ENCODE measurements around the gene TNRC6C. TPM values are rescaled to one million over a fixed set of nuclear protein-coding genes. Genes with fewer than 3 reads are reported as not detected.
"Not testable (repeated sequence)": the region's sequence is repeated elsewhere in the genome, so short reads cannot be mapped to it uniquely, and the experiment has no call there.

The TNRC6C gene
- total RNA-seq, 1 experiment from 2014 or later, result not detected

GRCh38 chr17:77928519-77929179 is 29.9 kb upstream of the TNRC6C start:
- Histone ChIP-seq H3K9ac (ENCODE audit: low read length) (no peak overlapping the region), H3K79me2 (ENCODE audit: low read length) (no peaks in the 10 kb centered on the region), H3K4me3 (ENCODE audit: low read length) (no peak overlapping the region), H3K27me3 (ENCODE audit: low read length) (no peaks in the 10 kb centered on the region), H3K9me3 (ENCODE audit: low read length) (no peaks in the 10 kb centered on the region), H4K20me1 (ENCODE audit: insufficient read depth, low read depth, low read length) (no peaks in the 10 kb centered on the region; the same call in 1 of the 2 replicates), H3K4me2 (ENCODE audit: low read depth, low read length, poor library complexity, severe bottlenecking) (no peak overlapping the region), H3K4me1 (ENCODE audit: low read length) (peaks cover 8% of the 10 kb centered on the region), H3K36me3 (ENCODE audit: insufficient read depth, low read length) (no peaks in the 10 kb centered on the region), H2AFZ (ENCODE audit: low read length) (no peak overlapping the region), H3K27ac (ENCODE audit: low read length) (no peak overlapping the region), H3K9me2 (replicated peaks; ENCODE audit: insufficient read depth, low read length) (no peaks in the 10 kb centered on the region)
- DNase-seq, result no peak

- no peaks in the 10 kb centered on the region for H3K27me3 ChIP-seq (ENCODE audit: low read length)
These were observed 29.3 kb upstream of the TNRC6C start for GRCh38 chr17:77929180-77929564.

DNA sequence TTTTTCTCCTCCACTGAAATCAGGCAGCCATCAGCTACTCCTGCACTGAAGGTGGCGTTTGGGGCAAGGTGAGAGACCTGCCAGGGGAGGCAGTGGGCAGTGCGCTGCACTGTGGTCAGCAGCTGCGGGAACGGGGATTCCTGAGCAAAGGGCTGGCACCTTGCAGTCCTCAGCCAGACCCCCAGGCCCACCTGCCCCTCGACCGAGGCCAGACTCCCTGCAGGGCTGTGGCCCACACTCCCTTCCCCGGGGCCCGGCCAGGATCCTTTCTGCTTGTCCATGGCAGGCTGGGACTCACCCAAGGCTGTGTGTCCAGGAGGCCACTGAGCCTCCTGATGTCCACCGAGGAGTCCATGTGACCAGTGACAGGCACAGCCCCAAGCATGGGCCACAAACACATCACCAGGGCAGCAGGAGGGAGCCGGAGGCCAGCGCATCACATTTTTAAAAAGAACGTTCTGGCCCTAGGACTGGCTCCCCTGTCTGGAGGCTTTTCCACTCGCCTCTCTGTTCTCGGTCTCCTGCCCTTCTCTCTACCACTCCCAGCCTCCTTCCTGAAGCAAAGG is 28.5 kb upstream of the TNRC6C start:
- Histone ChIP-seq H3K27me3 (ENCODE audit: low read length) (no peaks in the 10 kb centered on the region), H3K4me3 (ENCODE audit: low read length) (no peak overlapping the region), H3K4me2 (ENCODE audit: low read depth, low read length, poor library complexity, severe bottlenecking) (no peak overlapping the region), H3K9ac (ENCODE audit: low read length) (no peak overlapping the region), H3K4me1 (ENCODE audit: low read length) (peaks cover 8% of the 10 kb centered on the region), H4K20me1 (ENCODE audit: insufficient read depth, low read depth, low read length) (no peaks in the 10 kb centered on the region; the same call in 1 of the 2 replicates), H3K36me3 (ENCODE audit: insufficient read depth, low read length) (no peaks in the 10 kb centered on the region), H3K9me2 (replicated peaks; ENCODE audit: insufficient read depth, low read length) (no peaks in the 10 kb centered on the region), H3K9me3 (ENCODE audit: low read length) (no peaks in the 10 kb centered on the region), H3K27ac (ENCODE audit: low read length) (no peak overlapping the region), H3K79me2 (ENCODE audit: low read length) (no peaks in the 10 kb centered on the region), H2AFZ (ENCODE audit: low read length) (no peak overlapping the region)
- DNase-seq, result no peak

More at GRCh38 chr17:77929180-77929564, 29.3 kb upstream of the TNRC6C start:
- no peak overlapping the region for H3K4me3 ChIP-seq (ENCODE audit: low read length)
- no peak overlapping the region for H3K9ac ChIP-seq (ENCODE audit: low read length)
- H3K79me2 ChIP-seq (ENCODE audit: low read length), result no peaks in the 10 kb centered on the region
- no peak overlapping the region for H3K4me2 ChIP-seq (ENCODE audit: low read depth, low read length, poor library complexity, severe bottlenecking)
- H3K4me1 ChIP-seq (ENCODE audit: low read length), result peaks cover 8% of the 10 kb centered on the region
- H3K27ac ChIP-seq (ENCODE audit: low read length), result no peak overlapping the region
- no peaks in the 10 kb centered on the region for H3K36me3 ChIP-seq (ENCODE audit: insufficient read depth, low read length)
- no peaks in the 10 kb centered on the region for H3K9me3 ChIP-seq (ENCODE audit: low read length)
- H2AFZ ChIP-seq (ENCODE audit: low read length), result no peak overlapping the region
- no peaks in the 10 kb centered on the region; the same call in 1 of the 2 replicates for H4K20me1 ChIP-seq (ENCODE audit: insufficient read depth, low read depth, low read length)
- DNase-seq, result no peak
- no peaks in the 10 kb centered on the region for H3K9me2 ChIP-seq (replicated peaks; ENCODE audit: insufficient read depth, low read length)

DNA sequence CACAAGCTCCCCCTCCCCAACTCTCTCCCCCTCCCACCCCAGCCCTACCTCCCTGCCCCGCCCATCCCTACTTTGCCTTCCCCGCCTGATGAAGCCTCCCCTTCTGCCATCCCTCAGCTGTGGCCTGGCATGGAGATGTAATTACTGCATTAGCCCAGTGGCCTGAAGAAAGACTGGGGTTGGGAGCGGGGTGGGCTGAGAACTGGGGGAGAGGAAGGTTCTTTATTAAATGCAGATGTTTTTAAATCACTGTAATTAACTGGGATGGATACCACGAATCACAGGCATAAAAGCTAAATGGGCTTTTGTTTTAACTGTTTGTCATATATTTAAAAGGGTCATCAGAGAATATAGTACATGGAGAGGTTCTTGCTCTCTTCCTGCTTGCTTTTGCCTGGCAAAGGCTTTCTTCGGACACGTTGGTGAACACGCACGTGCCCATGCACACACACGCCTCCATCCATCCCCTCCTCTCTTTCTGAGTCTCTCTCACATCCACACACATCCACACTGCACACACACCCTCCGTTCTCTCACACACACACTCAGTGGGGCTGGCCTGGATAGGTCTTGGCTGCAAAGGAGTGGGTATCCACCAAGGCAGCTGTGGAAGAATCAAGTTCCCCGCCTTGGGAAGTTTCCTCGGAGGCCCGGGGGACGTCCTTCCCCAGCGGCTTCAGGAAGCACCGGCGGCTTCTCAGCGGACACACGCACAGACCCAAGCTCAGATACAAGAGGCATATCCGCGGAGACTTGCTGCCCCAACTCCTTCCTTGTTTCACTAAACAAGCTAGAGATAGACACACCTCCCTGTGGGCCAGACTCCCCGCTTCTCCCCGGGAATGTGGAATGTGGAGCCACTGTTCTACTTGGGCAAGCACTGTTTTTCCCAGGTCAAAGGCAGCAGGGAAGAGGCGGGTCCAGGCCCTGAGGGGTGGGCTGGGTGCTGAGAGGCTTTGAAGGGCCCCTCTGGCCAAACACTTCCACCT is 27.4 kb upstream of the TNRC6C start:
- no peak overlapping the region for H3K4me2 ChIP-seq (ENCODE audit: low read depth, low read length, poor library complexity, severe bottlenecking)
- H3K9ac ChIP-seq (ENCODE audit: low read length), result no peak overlapping the region
- H3K4me1 ChIP-seq (ENCODE audit: low read length), result peaks cover 8% of the 10 kb centered on the region
- H3K4me3 ChIP-seq (ENCODE audit: low read length), result no peak overlapping the region
- H3K27me3 ChIP-seq (ENCODE audit: low read length), result no peaks in the 10 kb centered on the region
- H3K9me3 ChIP-seq (ENCODE audit: low read length), result no peaks in the 10 kb centered on the region
- no peak for DNase-seq
- H3K79me2 ChIP-seq (ENCODE audit: low read length), result no peaks in the 10 kb centered on the region
- H2AFZ ChIP-seq (ENCODE audit: low read length), result no peak overlapping the region
- no peak overlapping the region for H3K27ac ChIP-seq (ENCODE audit: low read length)
- no peaks in the 10 kb centered on the region for H4K20me1 ChIP-seq (ENCODE audit: insufficient read depth, low read depth, low read length)
- no peaks in the 10 kb centered on the region for H3K36me3 ChIP-seq (ENCODE audit: insufficient read depth, low read length)
- no peaks in the 10 kb centered on the region for H3K9me2 ChIP-seq (replicated peaks; ENCODE audit: insufficient read depth, low read length)

DNA sequence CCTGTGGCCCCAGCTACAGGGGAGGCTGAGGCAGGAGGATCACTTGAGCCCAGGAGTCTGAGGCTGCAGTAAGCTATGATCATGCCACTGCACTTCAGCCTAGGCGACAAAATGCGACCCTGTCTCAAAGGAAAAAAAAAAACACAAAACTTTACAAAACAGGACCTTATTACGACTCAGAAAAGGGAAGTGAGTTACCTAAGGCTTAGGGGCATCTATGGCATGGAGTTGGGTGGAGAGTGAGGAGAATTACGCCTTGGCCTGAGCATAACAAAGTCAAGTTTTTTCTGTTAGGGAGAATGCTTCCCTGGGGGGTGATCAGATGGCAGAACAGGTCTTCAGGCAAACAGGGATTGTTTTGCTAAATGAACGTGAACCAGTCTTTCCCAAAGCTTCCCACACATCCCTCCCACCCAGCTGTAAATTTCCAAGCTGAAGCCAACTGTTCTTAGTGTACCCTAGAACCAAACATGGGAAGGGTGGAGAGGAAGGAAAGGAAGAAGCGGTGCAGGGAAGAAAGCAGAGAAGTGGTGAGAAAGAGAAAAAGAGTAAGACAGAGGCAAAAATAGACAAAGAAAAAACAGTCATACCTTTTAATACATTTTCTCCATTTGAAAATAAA is 24.6 kb upstream of the TNRC6C start:
- no peak overlapping the region for H3K27ac ChIP-seq (ENCODE audit: low read length)
- no peaks in the 10 kb centered on the region for H3K9me3 ChIP-seq (ENCODE audit: low read length)
- no peak for DNase-seq
- no peaks in the 10 kb centered on the region for H4K20me1 ChIP-seq (ENCODE audit: insufficient read depth, low read depth, low read length)
- H3K9me2 ChIP-seq (replicated peaks; ENCODE audit: insufficient read depth, low read length), result no peaks in the 10 kb centered on the region
- H2AFZ ChIP-seq (ENCODE audit: low read length), result no peak overlapping the region
- no peak overlapping the region for H3K9ac ChIP-seq (ENCODE audit: low read length)
- no peak overlapping the region for H3K4me3 ChIP-seq (ENCODE audit: low read length)
- H3K79me2 ChIP-seq (ENCODE audit: low read length), result no peaks in the 10 kb centered on the region
- H3K4me1 ChIP-seq (ENCODE audit: low read length), result peaks cover 5% of the 10 kb centered on the region
- H3K4me2 ChIP-seq (ENCODE audit: low read depth, low read length, poor library complexity, severe bottlenecking), result no peak overlapping the region
- no peaks in the 10 kb centered on the region for H3K27me3 ChIP-seq (ENCODE audit: low read length)
- no peaks in the 10 kb centered on the region for H3K36me3 ChIP-seq (ENCODE audit: insufficient read depth, low read length)

GRCh38 chr17:77935121-77935571 is 23.4 kb upstream of the TNRC6C start:
- no peak for DNase-seq
- Histone ChIP-seq H3K36me3 (ENCODE audit: insufficient read depth, low read length) (no peaks in the 10 kb centered on the region), H2AFZ (ENCODE audit: low read length) (no peak overlapping the region), H3K9ac (ENCODE audit: low read length) (no peak overlapping the region), H3K27me3 (ENCODE audit: low read length) (no peaks in the 10 kb centered on the region), H3K4me3 (ENCODE audit: low read length) (no peak overlapping the region), H3K9me2 (replicated peaks; ENCODE audit: insufficient read depth, low read length) (no peaks in the 10 kb centered on the region), H4K20me1 (ENCODE audit: insufficient read depth, low read depth, low read length) (no peaks in the 10 kb centered on the region), H3K9me3 (ENCODE audit: low read length) (no peaks in the 10 kb centered on the region), H3K27ac (ENCODE audit: low read length) (no peak overlapping the region), H3K4me2 (ENCODE audit: low read depth, low read length, poor library complexity, severe bottlenecking) (no peak overlapping the region), H3K4me1 (ENCODE audit: low read length) (no peaks in the 10 kb centered on the region), H3K79me2 (ENCODE audit: low read length) (no peaks in the 10 kb centered on the region)

- not testable (repeated sequence) for H3K36me3 ChIP-seq (ENCODE audit: insufficient read depth, low read length); H3K27ac ChIP-seq (ENCODE audit: low read length); H2AFZ ChIP-seq (ENCODE audit: low read length); H3K27me3 ChIP-seq (ENCODE audit: low read length); H3K4me3 ChIP-seq (ENCODE audit: low read length); H3K4me2 ChIP-seq (ENCODE audit: low read depth, low read length, poor library complexity, severe bottlenecking); H3K9ac ChIP-seq (ENCODE audit: low read length); DNase-seq; H3K9me3 ChIP-seq (ENCODE audit: low read length); H3K9me2 ChIP-seq (replicated peaks; ENCODE audit: insufficient read depth, low read length); H3K79me2 ChIP-seq (ENCODE audit: low read length); H4K20me1 ChIP-seq (ENCODE audit: insufficient read depth, low read depth, low read length); H3K4me1 ChIP-seq (ENCODE audit: low read length)
These were observed 22.8 kb upstream of the TNRC6C start for GRCh38 chr17:77935744-77936143.

DNA sequence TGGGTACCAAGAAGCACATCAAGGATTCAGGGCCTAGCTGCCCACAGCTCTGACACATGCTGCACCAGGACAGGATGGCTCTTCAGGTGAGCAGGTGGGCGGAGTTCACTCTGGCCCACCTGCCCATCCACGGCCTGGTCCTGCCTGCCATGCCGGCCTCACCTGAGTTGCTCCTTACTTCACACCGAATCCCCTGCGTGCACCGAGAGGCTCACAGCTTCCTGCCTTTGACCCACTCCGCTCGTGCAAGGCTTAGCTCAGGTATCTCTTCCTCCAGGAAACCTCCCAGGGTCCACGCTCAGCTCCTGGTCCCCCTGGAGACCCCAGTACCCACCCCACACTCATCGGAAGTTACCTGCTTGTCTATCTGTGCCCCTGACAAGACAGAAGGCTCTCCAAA is 21.6 kb upstream of the TNRC6C start:
- Histone ChIP-seq H3K9ac (ENCODE audit: low read length) (no peak overlapping the region), H3K9me3 (ENCODE audit: low read length) (no peaks in the 10 kb centered on the region), H3K27ac (ENCODE audit: low read length) (no peak overlapping the region), H3K9me2 (replicated peaks; ENCODE audit: insufficient read depth, low read length) (no peaks in the 10 kb centered on the region), H2AFZ (ENCODE audit: low read length) (no peak overlapping the region), H3K79me2 (ENCODE audit: low read length) (no peaks in the 10 kb centered on the region), H3K36me3 (ENCODE audit: insufficient read depth, low read length) (no peaks in the 10 kb centered on the region), H3K4me1 (ENCODE audit: low read length) (no peaks in the 10 kb centered on the region), H3K4me2 (ENCODE audit: low read depth, low read length, poor library complexity, severe bottlenecking) (no peak overlapping the region), H4K20me1 (ENCODE audit: insufficient read depth, low read depth, low read length) (no peaks in the 10 kb centered on the region), H3K27me3 (ENCODE audit: low read length) (no peaks in the 10 kb centered on the region), H3K4me3 (ENCODE audit: low read length) (no peak overlapping the region)
- DNase-seq, result no peak
